Hematopoietic multipotent progenitor cell (in vitro differentiated cells): Measurements from ENCODE around the gene DMRTC1. TPM values are rescaled to one million over a fixed set of nuclear protein-coding genes. Genes with fewer than 3 reads are reported as not detected.

ENCODE experiments used
- total RNA-seq: library from RNA; depleted of rRNA; stranded (reverse); fragments of >200 nt; gene quantifications from one replicate; pipeline ENCODE4 v1.2.3, GENCODE V29; 2012

Gene DMRTC1
- total RNA-seq, 1 donor: not detected

Other genes starting within 250 kb of the DMRTC1 start
- gene PHKA1, start 229.5 kb downstream of the DMRTC1 start, total RNA-seq: 4.8 TPM
- 0.27 TPM for gene DMRTC1B, start 166.9 kb downstream of the DMRTC1 start, total RNA-seq
- not detected for gene FAM236B, start 161.2 kb downstream of the DMRTC1 start, total RNA-seq
- not detected for gene FAM236D, start 135.6 kb downstream of the DMRTC1 start, total RNA-seq
- not detected for gene FAM236C, start 31.2 kb downstream of the DMRTC1 start, total RNA-seq
- gene FAM236A, start 5.6 kb downstream of the DMRTC1 start, total RNA-seq: not detected
- gene PABPC1L2B, start 59.1 kb upstream of the DMRTC1 start, total RNA-seq: not detected
- gene PABPC1L2A, start 135.7 kb upstream of the DMRTC1 start, total RNA-seq: not detected